ENCODE measurements around the gene ZNF428. TPM values are rescaled to one million over a fixed set of nuclear protein-coding genes. Genes with fewer than 3 reads are reported as not detected.

The ZNF428 gene
- total and polyA plus RNA-seq, 2 of the 4 experiments (the other 2 are of a cell fraction), result 9.9 to 32.3 TPM

GRCh38 chr19:43624933-43625332 lies 5.5 kb upstream of the ZNF428 start:
- TF ChIP-seq CEBPB (IDR thresholded peaks at IDR 0.05; ENCODE audit: low read depth, low read length) (no peak), CHD1 (IDR thresholded peaks at IDR 0.05; ENCODE audit: low read depth, low read length) (no peak), RCOR1 (IDR thresholded peaks at IDR 0.05; ENCODE audit: insufficient replicate concordance, low read length) (no peak), RFX5 (IDR thresholded peaks at IDR 0.05; ENCODE audit: low read depth, low read length) (no peak), MXI1 (IDR thresholded peaks at IDR 0.05; ENCODE audit: borderline replicate concordance, low read depth, low read length) (no peak), FOS (IDR thresholded peaks at IDR 0.05; ENCODE audit: low read depth, low read length) (no peak), SMC3 (IDR thresholded peaks at IDR 0.05; ENCODE audit: low read depth, low read length) (no peak), RAD21 (IDR thresholded peaks at IDR 0.05; ENCODE audit: low read length) (no peak), NFE2L2 (IDR thresholded peaks at IDR 0.05; ENCODE audit: low read depth, low read length) (no peak)
- Histone ChIP-seq H3K9me1 (ENCODE audit: insufficient read depth, low read length) (0 out of 2 replicates have a peak, but pooled peaks cover 3% of the 10 kb centered on the region), H3K36me3 (ENCODE audit: control insufficient read depth, insufficient read depth, low read length) (no peaks in the 10 kb centered on the region), H3K14ac (replicated peaks; ENCODE audit: low read depth, low read length) (no peak overlapping the region), H2BK5ac (ENCODE audit: low read depth, low read length, poor library complexity, severe bottlenecking) (no peak overlapping the region), H3K9me3 (ENCODE audit: control insufficient read depth, insufficient read depth, low read length) (no peaks in the 10 kb centered on the region), H3K4me3 (ENCODE audit: insufficient read depth, low read depth, low read length) (no peak overlapping the region), H3K23ac (ENCODE audit: low read depth, low read length) (no peak overlapping the region), H4K91ac (ENCODE audit: insufficient read depth, low read depth, low read length) (no peak overlapping the region), H2AK5ac (ENCODE audit: low read depth, low read length) (no peak overlapping the region), H3K4ac (ENCODE audit: low read depth, low read length) (no peak overlapping the region), H2BK15ac (ENCODE audit: low read depth, low read length) (no peak overlapping the region), H4K8ac (ENCODE audit: low read depth in 2 of 2, low read length in 2 of 2) (no peak overlapping the region), H3K56ac (ENCODE audit: extremely low read depth, insufficient read depth, low read length) (no peak overlapping the region), H3K79me1 (ENCODE audit: low read depth in 1 of 2, low read length in 2 of 2) (peaks cover 8 to 12% of the 10 kb centered on the region in 2 experiments; a peak in 3 of 4 replicates), H3K27ac (ENCODE audit: insufficient read depth, low read length) (no peak overlapping the region), H3K4me1 (ENCODE audit: control insufficient read depth, insufficient read depth, low read length) (peaks cover 3% of the 10 kb centered on the region), H4K5ac (ENCODE audit: low read depth, low read length) (no peak overlapping the region), H3K9ac (ENCODE audit: low read depth, low read length) (no peak overlapping the region), H2BK20ac (ENCODE audit: low read depth, low read length) (no peak overlapping the region), H3K18ac (ENCODE audit: low read depth, low read length) (no peak overlapping the region), H3K4me2 (ENCODE audit: low read depth, low read length) (no peak overlapping the region), H2BK120ac (ENCODE audit: low read depth, low read length) (no peak overlapping the region), H2AFZ (replicated peaks; ENCODE audit: low read length, poor library complexity) (no peak overlapping the region), H2AK9ac (replicated peaks; ENCODE audit: low read depth, low read length, poor library complexity) (no peak overlapping the region), H3K27me3 (ENCODE audit: control insufficient read depth, insufficient read depth, low read length) (no peaks in the 10 kb centered on the region), H4K20me1 (ENCODE audit: insufficient read depth, low read length) (no peaks in the 10 kb centered on the region)
- WGBS, 2 experiments (ENCODE audit: extremely low coverage in 2 of 2, insufficient read length in 1 of 2), result 30% methylated on average over 2 of the region's 30 CpGs; no CpG with 5 or more reads in 1 of the 2 experiments
- DNase-seq (peak; percentile 8), ATAC-seq (ENCODE audit: low read depth) (no peak)
- intact Hi-C loops (cut with micrococcal nuclease) (no loop called here), in situ Hi-C loops (cut with MboI; ENCODE audit: low sequenced_read_pairs) (no loop called here), dilution Hi-C loops (cut with HindIII; ENCODE audit: low sequenced_read_pairs, unreplicated experiment) (no loop called here)
- POLR2A ChIA-PET (ENCODE audit: unreplicated experiment), result no interaction called here
- BruUV-seq (replicated peaks), result no TSS peak
- CTCF ChIA-PET, result no interaction called here

Data from IMR-90 (cell line).